Stomach (tissue), 9 donors: ENCODE measurements around the gene ZDHHC11. TPM values are rescaled to one million over a fixed set of nuclear protein-coding genes. Genes with fewer than 3 reads are reported as not detected.

Source experiments
- DNase-seq, 2 donors: peaks; one replicate each; pipeline versions ENCODE4 v3.0.0 to v3.0.0-alpha.2; 2013 to 2019
- H3K27ac ChIP-seq, 5 donors: fragments of 200-600 bp in 4 of 5; sonication (generic) in 4 of 5; one replicate each; pipeline ENCODE4 v1.5.1; 2013 to 2019; ENCODE audit warnings: mild to moderate bottlenecking in 1 of 5, moderate library complexity in 1 of 5
- H3K27me3 ChIP-seq, 3 donors: fragments of 200-600 bp; sonication (generic); one replicate each; pipeline ENCODE4 v1.5.1; 2017 to 2019; ENCODE audit warnings: mixed run types in 1 of 3
- H3K36me3 ChIP-seq, 4 donors: fragments of 200-600 bp; sonication (generic); 1 replicate in 3 of 4; 2 replicates in 1 of 4; pipeline ENCODE4 v1.5.1; 2016 to 2019
- H3K4me1 ChIP-seq, 4 donors: fragments of 200-600 bp; sonication (generic); one replicate each; pipeline ENCODE4 v1.5.1; 2016 to 2019
- H3K4me3 ChIP-seq, 4 donors: fragments of 200-600 bp; sonication (generic) in 3 of 4; one replicate each; pipeline ENCODE4 v1.5.1; 2016 to 2019; ENCODE audit warnings: mild to moderate bottlenecking in 1 of 4
- H3K9me3 ChIP-seq, 4 donors: fragments of 200-600 bp; sonication (generic); one replicate each; pipeline ENCODE4 v1.5.1; 2016 to 2019
- CTCF ChIP-seq, 7 experiments: fragments of 450-650 bp in 4 of 7; fragments of 200-600 bp in 3 of 7; sonication (generic) in 3 of 7; IDR thresholded peaks; one replicate each; pipeline ENCODE4 v1.5.1; 2016 to 2019; ENCODE audit warnings: antibody characterized with exemption in 7 of 7, control low read depth in 2 of 7, mild to moderate bottlenecking in 1 of 7
- EP300 ChIP-seq: sonication (generic); formaldehyde crosslinking; IDR thresholded peaks from one replicate; pipeline ENCODE4 v1.6.1; 2017; ENCODE audit warnings: antibody characterized with exemption
- POLR2A ChIP-seq, 4 donors: fragments of 450-650 bp; IDR thresholded peaks; one replicate each; pipeline ENCODE4 v1.6.1; 2016; ENCODE audit warnings: antibody characterized with exemption in 4 of 4, control low read depth in 2 of 4, mild to moderate bottlenecking in 1 of 4, moderate library complexity in 1 of 4
- POLR2AphosphoS5 ChIP-seq, 3 donors: sonication (generic); formaldehyde crosslinking; IDR thresholded peaks; one replicate each; pipeline ENCODE4 v1.6.1; 2016; ENCODE audit warnings: antibody characterized with exemption in 3 of 3
- WGBS, 5 donors: extraction: QIAGEN DNeasy Blood & Tissue Kit in 3 of 5; methylation state at CpG; one replicate each; pipeline versions ENCODE4 v1.1.5 to v1.1.7; 2013 to 2018; 5-methylcytosine and 5-hydroxymethylcytosine counted together
- intact Hi-C: fragments of 100-400 bp; cut with DNase I; formaldehyde crosslinking; loops from one replicate; pipeline ENCODE4 v1.15.1; 2023; ENCODE audit warnings: low total_unique reads
- polyA plus RNA-seq, 3 donors: library from polyadenylated mRNA; stranded (reverse); fragments of 200-250 nt; gene quantifications; one replicate each; pipeline ENCODE4 v1.2.3, GENCODE V29; 2013
- total RNA-seq, 5 donors: library from RNA; depleted of rRNA; stranded (reverse); fragments of >200 nt; gene quantifications; one replicate each; pipeline versions ENCODE4 v1.1.0 to v1.2.3, GENCODE V29; 2014 to 2016
- donor health status: healthy with polysubstance abuse.
- donor health status: Bipolar disorder and iron deficiency.
- donor health status: healthy.

Gene ZDHHC11
- total and polyA plus RNA-seq, 8 donors = 1.6 to 35.2 (median 8.3) TPM

GRCh38 chr5:891837-892393, 41.1 kb upstream of the ZDHHC11 start:
- Histone ChIP-seq H3K4me1 (peaks cover 20 to 29% (median 28%) of the 10 kb centered on the region in 4 donors), H3K27me3 (no peaks in the 10 kb centered on the region), H3K9me3 (no peaks in the 10 kb centered on the region), H3K4me3 (peak overlapping the region; percentile 78 to 96 (median 80)), H3K36me3 (peaks cover 33 to 46% (median 44%) of the 10 kb centered on the region in 4 donors), H3K27ac (peak overlapping the region; percentile 87 to 96 (median 91))
- intact Hi-C loops = no loop called here
- WGBS, 5 donors = 8 to 14% (median 12%) methylated on average over 22 to 25 of the region's 25 CpGs
- DNase-seq = peak in 1 of 2 donors; percentile 53
- TF ChIP-seq EP300 (no peak), POLR2A (IDR thresholded peaks at IDR 0.05) (no peak), CTCF (IDR thresholded peaks at IDR 0.05) (no peak), POLR2AphosphoS5 (IDR thresholded peaks at IDR 0.05) (no peak)

- TF ChIP-seq EP300 (no peak), POLR2A (IDR thresholded peaks at IDR 0.05) (no peak)
- H3K4me1 ChIP-seq = peaks cover 20 to 29% (median 28%) of the 10 kb centered on the region in 4 donors
- WGBS, 5 donors = 70 to 83% (median 77%) methylated on average over 34 of the region's 34 CpGs
Observed at GRCh38 chr5:891117-891836, 40.5 kb upstream of the ZDHHC11 start.

GRCh38 chr5:889075-889710, 38.4 kb upstream of the ZDHHC11 start:
- H3K36me3 ChIP-seq = peaks cover 59 to 74% (median 72%) of the 10 kb centered on the region in 4 donors
- no peaks in the 10 kb centered on the region for H3K9me3 ChIP-seq
- no peaks in the 10 kb centered on the region for H3K27me3 ChIP-seq
- TF ChIP-seq EP300 = no peak
- TF ChIP-seq POLR2AphosphoS5 (IDR thresholded peaks at IDR 0.05) = no peak
- TF ChIP-seq POLR2A (IDR thresholded peaks at IDR 0.05) = no peak
- TF ChIP-seq CTCF (IDR thresholded peaks at IDR 0.05) = no peak
- no peak overlapping the region for H3K4me3 ChIP-seq
- intact Hi-C loops = no loop called here
- H3K4me1 ChIP-seq = peaks cover 20 to 29% (median 28%) of the 10 kb centered on the region in 4 donors
- DNase-seq = no peak
- WGBS, 5 donors = 91 to 96% (median 94%) methylated on average over 15 of the region's 15 CpGs
- H3K27ac ChIP-seq = no peak overlapping the region

More at GRCh38 chr5:891117-891836, 40.5 kb upstream of the ZDHHC11 start:
- Histone ChIP-seq H3K4me3 (peak overlapping the region; percentile 78 to 96 (median 80)), H3K36me3 (peaks cover 39 to 53% (median 51%) of the 10 kb centered on the region in 4 donors), H3K27me3 (no peaks in the 10 kb centered on the region), H3K27ac (peak overlapping the region in 4 of 5 donors; percentile 87 to 93 (median 91)), H3K9me3 (no peaks in the 10 kb centered on the region)
- peak in 1 of 2 donors; percentile 24 for DNase-seq
- intact Hi-C loops = no loop called here

GRCh38 chr5:888638-889035, 37.9 kb upstream of the ZDHHC11 start:
- Histone ChIP-seq H3K4me1 (peaks cover 20 to 29% (median 25%) of the 10 kb centered on the region in 4 donors), H3K4me3 (no peak overlapping the region), H3K27me3 (no peaks in the 10 kb centered on the region), H3K36me3 (peaks cover 64 to 79% (median 77%) of the 10 kb centered on the region in 4 donors), H3K9me3 (no peaks in the 10 kb centered on the region), H3K27ac (no peak overlapping the region)
- intact Hi-C loops = no loop called here
- WGBS, 5 donors = 92 to 96% (median 93%) methylated on average over 11 of the region's 11 CpGs
- DNase-seq = no peak
- TF ChIP-seq CTCF (IDR thresholded peaks at IDR 0.05) (no peak), EP300 (no peak), POLR2A (IDR thresholded peaks at IDR 0.05) (no peak), POLR2AphosphoS5 (IDR thresholded peaks at IDR 0.05) (no peak)
